Left lung (tissue), 10 donors: ENCODE results near the gene DCT. TPM values are rescaled to one million over a fixed set of nuclear protein-coding genes. Genes with fewer than 3 reads are reported as not detected.

Experiments used
- ATAC-seq: fragments of 200-7000 bp; cut with Tn5 transposase; one replicate; pipeline ENCODE4 v1.9.1; 2020; ENCODE audit warnings: moderate library complexity
- DNase-seq, 4 donors: peaks; one replicate each; pipeline ENCODE4 v3.0.0-alpha.2; 2013 to 2020
- H3K27ac ChIP-seq, 2 donors: fragments of 200-600 bp; sonication (generic) in 1 of 2; one replicate each; pipeline versions ENCODE4 v1.5.0 to v1.8.0; 2020 to 2021
- H3K27me3 ChIP-seq, 2 donors: fragments of 200-600 bp; sonication (generic) in 1 of 2; one replicate each; pipeline versions ENCODE4 v1.5.0 to v1.8.0; 2020 to 2021
- H3K36me3 ChIP-seq, 2 donors: fragments of 200-600 bp; sonication (generic) in 1 of 2; one replicate each; pipeline versions ENCODE4 v1.5.0 to v1.8.0; 2020 to 2021
- H3K4me1 ChIP-seq, 2 donors: fragments of 200-600 bp; one replicate each; pipeline ENCODE4 v1.8.0; 2021
- H3K4me3 ChIP-seq, 2 donors: fragments of 200-600 bp; sonication (generic) in 1 of 2; one replicate each; pipeline versions ENCODE4 v1.5.0 to v1.8.0; 2020 to 2021; ENCODE audit warnings: mild to moderate bottlenecking in 1 of 2
- H3K9me3 ChIP-seq, 2 donors: fragments of 200-600 bp; sonication (generic) in 1 of 2; one replicate each; pipeline versions ENCODE4 v1.5.0 to v1.8.0; 2020 to 2021
- CTCF ChIP-seq, 2 donors: fragments of 200-600 bp; sonication (generic) in 1 of 2; IDR thresholded peaks; one replicate each; pipeline versions ENCODE4 v1.5.0 to v1.8.0; 2021; ENCODE audit warnings: antibody characterized with exemption in 2 of 2
- intact Hi-C, 2 donors: fragments of 100-400 bp; cut with DNase I; formaldehyde crosslinking; loops; one replicate each; pipeline versions ENCODE4 v1.11.2 to v1.14.2; 2022
- polyA plus RNA-seq, 6 donors: library from polyadenylated mRNA; unstranded; fragments of 120-200 nt; gene quantifications; one replicate each; pipeline ENCODE4 v1.2.1, GENCODE V29; 2013; ENCODE audit not compliant: insufficient read length in 6 of 6
- total RNA-seq, 2 donors: library from RNA; stranded (reverse); fragmentation: NEBNext Ultra II Directional; extraction: Animal tissue kit (Norgen Biotek cat#: 25700); gene quantifications; one replicate each; pipeline ENCODE4 v1.2.1, GENCODE V29; 2021
- donor health status: DM: no; HTN: yes; CAD: no.
- donor health status: DM: no; HTN: no; CAD: no.

The DCT gene
- total and polyA plus RNA-seq, 8 donors, result 0.06 to 0.38 (median 0.31) TPM; not detected in 1

- intact Hi-C loops, result no loop called here
- H3K27ac ChIP-seq, result no peak overlapping the region
- DNase-seq, result no peak
- no peaks in the 10 kb centered on the region for H3K36me3 ChIP-seq
- H3K4me1 ChIP-seq, result no peaks in the 10 kb centered on the region
- H3K27me3 ChIP-seq, result no peaks in the 10 kb centered on the region
- no peak for ATAC-seq
- TF ChIP-seq CTCF (IDR thresholded peaks at IDR 0.05), result no peak
- H3K4me3 ChIP-seq, result no peak overlapping the region
- H3K9me3 ChIP-seq, result no peaks in the 10 kb centered on the region
These were observed 88.6 kb downstream of the DCT start for GRCh38 chr13:94390881-94391280.

- Histone ChIP-seq H3K27me3 (no peaks in the 10 kb centered on the region), H3K36me3 (no peaks in the 10 kb centered on the region), H3K9me3 (no peaks in the 10 kb centered on the region), H3K4me3 (no peak overlapping the region), H3K27ac (no peak overlapping the region), H3K4me1 (no peaks in the 10 kb centered on the region)
- intact Hi-C loops, result no loop called here
- no peak for TF ChIP-seq CTCF (IDR thresholded peaks at IDR 0.05)
- DNase-seq (no peak), ATAC-seq (no peak)
These were observed 89.7 kb downstream of the DCT start for GRCh38 chr13:94389604-94390351.

GRCh38 chr13:94387047-94387446 lies 92.4 kb downstream of the DCT start:
- H3K4me1 ChIP-seq, result no peaks in the 10 kb centered on the region
- DNase-seq (no peak), ATAC-seq (no peak)
- intact Hi-C loops, result no loop called here
- H3K27ac ChIP-seq, result no peak overlapping the region
- no peaks in the 10 kb centered on the region for H3K27me3 ChIP-seq
- H3K9me3 ChIP-seq, result no peaks in the 10 kb centered on the region
- TF ChIP-seq CTCF (IDR thresholded peaks at IDR 0.05), result no peak
- no peak overlapping the region for H3K4me3 ChIP-seq
- no peaks in the 10 kb centered on the region for H3K36me3 ChIP-seq

Other genes with a start within 250 kb of the DCT start
- 10 to 100 TPM in 1 of 2 donors, 1 to 10 TPM in 1; 9.9 to 11.4 TPM for gene TGDS, start 116.5 kb upstream of the DCT start, total RNA-seq
- 10 to 100 TPM; 18.5 to 28.5 (median 22.2) TPM for gene TGDS, start 116.5 kb upstream of the DCT start, polyA plus RNA-seq
- gene GPR180, start 122.2 kb upstream of the DCT start, total RNA-seq, result 1 to 10 TPM; 7.5 to 7.8 TPM
- gene GPR180, start 122.2 kb upstream of the DCT start, polyA plus RNA-seq, result 10 to 100 TPM in 1 of 6 donors, 1 to 10 TPM in 5; 5.8 to 10.4 (median 7.9) TPM
- under 1 TPM; 0.09 to 0.13 TPM for gene SOX21, start 232.9 kb upstream of the DCT start, total RNA-seq
- under 1 TPM; 0.44 to 0.86 (median 0.58) TPM for gene SOX21, start 232.9 kb upstream of the DCT start, polyA plus RNA-seq